GM13976 (cell line): Measurements from ENCODE around the gene GRIA2.

Experiments used
- DNase-seq: peaks from one replicate; pipeline ENCODE4 v3.0.0; 2012; ENCODE audit warnings: low spot score
- in situ Hi-C: fragments of 300-500 bp; cut with MboI; formaldehyde crosslinking; loops from one replicate; pipeline ENCODE4 v1.12.0; 2022; ENCODE audit warnings: low sequenced_read_pairs, mixed read lengths, inconsistent platforms; ENCODE audit not compliant: unreplicated experiment
- TF ChIP-seq, protein P1 (sequence below): IDR thresholded peaks from 2 replicates; pipeline ENCODE4 v1.5.1; 2012; ENCODE audit warnings: borderline replicate concordance, mild to moderate bottlenecking; ENCODE audit not compliant: insufficient read depth; ENCODE audit errors: extremely low read depth, missing control alignments, control extremely low read depth

GRIA2 gene

GRCh38 chr4:157204634-157205244 lies 15.8 kb upstream of the GRIA2 start:
- DNase-seq = peak; percentile 57
- in situ Hi-C loops = no loop called here
- TF ChIP-seq, protein P1, sequence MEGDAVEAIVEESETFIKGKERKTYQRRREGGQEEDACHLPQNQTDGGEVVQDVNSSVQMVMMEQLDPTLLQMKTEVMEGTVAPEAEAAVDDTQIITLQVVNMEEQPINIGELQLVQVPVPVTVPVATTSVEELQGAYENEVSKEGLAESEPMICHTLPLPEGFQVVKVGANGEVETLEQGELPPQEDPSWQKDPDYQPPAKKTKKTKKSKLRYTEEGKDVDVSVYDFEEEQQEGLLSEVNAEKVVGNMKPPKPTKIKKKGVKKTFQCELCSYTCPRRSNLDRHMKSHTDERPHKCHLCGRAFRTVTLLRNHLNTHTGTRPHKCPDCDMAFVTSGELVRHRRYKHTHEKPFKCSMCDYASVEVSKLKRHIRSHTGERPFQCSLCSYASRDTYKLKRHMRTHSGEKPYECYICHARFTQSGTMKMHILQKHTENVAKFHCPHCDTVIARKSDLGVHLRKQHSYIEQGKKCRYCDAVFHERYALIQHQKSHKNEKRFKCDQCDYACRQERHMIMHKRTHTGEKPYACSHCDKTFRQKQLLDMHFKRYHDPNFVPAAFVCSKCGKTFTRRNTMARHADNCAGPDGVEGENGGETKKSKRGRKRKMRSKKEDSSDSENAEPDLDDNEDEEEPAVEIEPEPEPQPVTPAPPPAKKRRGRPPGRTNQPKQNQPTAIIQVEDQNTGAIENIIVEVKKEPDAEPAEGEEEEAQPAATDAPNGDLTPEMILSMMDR = peak; percentile 56

DNA sequence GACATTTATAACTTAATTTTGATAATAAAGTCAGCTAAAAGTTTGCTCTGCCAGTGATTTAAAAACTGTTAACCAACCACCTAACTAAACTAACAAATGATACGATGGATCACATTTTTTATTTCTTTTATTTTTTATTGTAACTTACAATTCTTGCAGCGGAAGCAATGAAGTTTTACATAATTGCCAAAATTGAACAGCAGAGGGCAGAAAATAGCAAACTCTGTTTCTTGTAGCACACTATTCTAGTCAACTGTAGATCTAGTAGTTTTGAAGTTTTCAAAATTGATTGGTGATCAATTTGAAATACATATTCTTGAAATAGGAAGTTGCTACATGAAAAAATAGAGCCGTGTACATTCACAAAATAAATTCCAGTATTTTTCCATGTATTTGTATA lies 2.8 kb upstream of the GRIA2 start:
- in situ Hi-C loops = no loop called here
- peak; percentile 16 for DNase-seq
- TF ChIP-seq, protein P1 = peak; percentile 23

- DNase-seq = no peak
- in situ Hi-C loops = loop anchor here (10.0 kb wide), 1 partner anchor 755 kb away; no protein-coding TSS in a partner anchor
- TF ChIP-seq, protein P1 = no peak
Measured at GRCh38 chr4:157219711-157220370, 687 bp upstream of the GRIA2 start.

GRCh38 chr4:157221426-157221894 lies 932 bp downstream of the GRIA2 start:
- in situ Hi-C loops = loop anchor here (10.0 kb wide), 1 partner anchor 753 kb away; no protein-coding TSS in a partner anchor

DNA sequence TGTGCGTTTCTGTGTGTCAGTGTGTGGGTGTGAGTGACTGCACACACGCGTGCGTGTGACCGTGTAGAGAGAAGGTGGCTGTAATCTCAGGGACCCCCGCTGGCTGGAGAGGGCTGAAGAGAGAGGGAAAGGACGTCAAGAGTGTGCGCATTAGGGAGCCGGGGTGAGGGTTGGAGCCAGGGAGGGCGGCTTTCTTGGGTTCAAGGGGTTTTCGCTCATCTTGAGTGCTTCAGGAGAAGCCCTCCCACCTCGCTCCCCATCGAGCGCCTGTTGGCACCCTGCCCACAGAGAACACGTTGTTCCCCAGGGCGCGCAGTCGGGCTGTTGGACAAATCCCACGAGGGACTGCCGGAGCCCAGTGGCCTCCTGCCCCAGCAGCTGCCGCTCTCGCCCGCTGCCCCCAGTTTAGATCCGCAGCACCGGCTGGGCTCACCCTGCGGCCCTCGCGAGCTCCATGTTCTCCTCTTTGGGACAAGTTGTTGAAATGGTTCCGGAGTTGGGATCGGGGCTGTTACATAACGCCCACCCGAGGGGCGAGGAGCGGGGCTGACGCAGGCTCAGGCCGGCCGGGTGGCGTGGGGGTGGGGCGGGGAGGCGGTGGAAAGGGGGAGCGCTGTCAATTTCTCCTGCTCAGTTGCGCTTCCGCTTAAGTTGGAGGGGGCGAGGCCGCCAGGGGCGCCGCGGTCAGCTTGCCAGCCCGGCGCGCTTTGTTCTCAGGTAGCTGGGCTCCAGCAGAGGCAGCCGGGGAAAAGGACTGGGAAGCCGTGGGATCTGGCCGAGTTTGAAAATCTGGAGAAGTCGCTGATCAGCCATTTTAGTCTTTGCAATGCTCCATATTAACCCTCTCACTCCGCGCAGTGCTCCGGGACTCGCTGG lies 1.6 kb downstream of the GRIA2 start:
- TF ChIP-seq, protein P1 = no peak
- no peak for DNase-seq
- in situ Hi-C loops = loop anchor here (10.0 kb wide), 1 partner anchor 753 kb away; no protein-coding TSS in a partner anchor

More at GRCh38 chr4:157221426-157221894, 932 bp downstream of the GRIA2 start:
- peak; percentile 12 for DNase-seq
- TF ChIP-seq, protein P1 = no peak

GRCh38 chr4:157222771-157223160 lies 2.2 kb downstream of the GRIA2 start:
- in situ Hi-C loops = loop anchor here (10.0 kb wide), 1 partner anchor 752 kb away; no protein-coding TSS in a partner anchor
- no peak for DNase-seq
- TF ChIP-seq, protein P1 = no peak
